Fibroblast of the aortic adventitia (primary cell): Measurements from ENCODE around the gene TSFM. TPM values are rescaled to one million over a fixed set of nuclear protein-coding genes. Genes with fewer than 3 reads are reported as not detected.

ENCODE experiments used
- DNase-seq: peaks from one replicate; pipeline ENCODE4 v3.0.0-alpha.2; 2010; ENCODE audit warnings: low read depth
- H3K4me3 ChIP-seq: 2 replicates; pipeline ENCODE4 v1.5.1; 2011; ENCODE audit warnings: low read depth, mild to moderate bottlenecking, control low read depth, low read length, moderate library complexity
- CTCF ChIP-seq: IDR thresholded peaks from 2 replicates; pipeline ENCODE4 v1.5.1; 2011; ENCODE audit warnings: mild to moderate bottlenecking, low read length, control low read depth, inconsistent platforms; ENCODE audit not compliant: insufficient read depth
- total RNA-seq: library from RNA; depleted of rRNA; stranded (reverse); fragments of >200 nt; gene quantifications from 2 replicates; pipeline ENCODE4 v1.2.3, GENCODE V29; 2012; ENCODE audit warnings: low replicate concordance

TSFM gene
- total RNA-seq, 1 donor, result 19.9 TPM

GRCh38 chr12:57741844-57742738 is 40.5 kb upstream of the TSFM start:
- TF ChIP-seq CTCF, result no peak
- H3K4me3 ChIP-seq, result no peak overlapping the region
- DNase-seq, result no peak

- no peak overlapping the region for H3K4me3 ChIP-seq
- TF ChIP-seq CTCF, result no peak
- DNase-seq, result no peak
Measured at GRCh38 chr12:57743769-57744168, 38.8 kb upstream of the TSFM start.

GRCh38 chr12:57744194-57744776 is 38.3 kb upstream of the TSFM start:
- peak overlapping the region; percentile 94 for H3K4me3 ChIP-seq
- DNase-seq, result peak; percentile 90
- no peak for TF ChIP-seq CTCF

- DNase-seq, result peak; percentile 99
- TF ChIP-seq CTCF, result no peak
- peak within 1 kb of the TSS; percentile 94 for H3K4me3 ChIP-seq
Measured at GRCh38 chr12:57744777-57745484, 37.7 kb upstream of the TSFM start, which contains the start of gene TSPAN31. Gene TSPAN31, plus strand, starts transcription at chr12:57745039. Its CDS starts 116 bp downstream, at chr12:57745155.

GRCh38 chr12:57745485-57745881 is 37.1 kb upstream of the TSFM start:
- peak overlapping the region; percentile 94 for H3K4me3 ChIP-seq
- TF ChIP-seq CTCF, result no peak
- DNase-seq, result no peak

- TF ChIP-seq CTCF, result no peak
- DNase-seq, result no peak
- peak overlapping the region; percentile 94 for H3K4me3 ChIP-seq
Measured at GRCh38 chr12:57746025-57746424, 36.6 kb upstream of the TSFM start.
